Stimulated activated memory B cell treated with anti-CD40 and anti-IgM and Interleukin-4, amounts not matched to agents 10 μg/mL and 1 μg/mL and 100 μg/mL, for 72 hours (primary cell): Measurements from ENCODE around the gene CLDN17.

Experiments
- ATAC-seq: fragments of 150-1000 bp; cut with Tn5 transposase; 2 replicates; pipeline ENCODE4 v1.10.0; 2021
- H3K27ac Mint-ChIP-seq: one replicate; pipeline ENCODE4 v1.8.0; 2022; ENCODE audit warnings: mild to moderate bottlenecking, mixed read lengths
- H3K27me3 Mint-ChIP-seq: one replicate; pipeline ENCODE4 v1.8.0; 2022; ENCODE audit warnings: mixed read lengths
- H3K36me3 Mint-ChIP-seq: one replicate; pipeline ENCODE4 v1.8.0; 2022; ENCODE audit warnings: mixed read lengths
- H3K4me1 Mint-ChIP-seq: one replicate; pipeline ENCODE4 v1.8.0; 2022; ENCODE audit warnings: mixed read lengths
- H3K4me3 Mint-ChIP-seq: one replicate; pipeline ENCODE4 v1.8.0; 2022; ENCODE audit warnings: mild to moderate bottlenecking, moderate library complexity, mixed read lengths
- H3K9me3 Mint-ChIP-seq: one replicate; pipeline ENCODE4 v1.8.0; 2022; ENCODE audit warnings: mixed read lengths

The CLDN17 gene

GRCh38 chr21:30153697-30154340 lies 12.8 kb downstream of the CLDN17 start:
- peaks cover 13% of the 10 kb centered on the region for H3K9me3 Mint-ChIP-seq
- H3K4me1 Mint-ChIP-seq: no peaks in the 10 kb centered on the region
- H3K4me3 Mint-ChIP-seq: no peak overlapping the region
- H3K36me3 Mint-ChIP-seq: no peaks in the 10 kb centered on the region
- no peak overlapping the region for H3K27ac Mint-ChIP-seq
- no peaks in the 10 kb centered on the region for H3K27me3 Mint-ChIP-seq
- ATAC-seq: no peak

- H3K27ac Mint-ChIP-seq: no peak overlapping the region
- no peaks in the 10 kb centered on the region for H3K36me3 Mint-ChIP-seq
- H3K27me3 Mint-ChIP-seq: no peaks in the 10 kb centered on the region
- no peak overlapping the region for H3K4me3 Mint-ChIP-seq
- ATAC-seq: no peak
- peaks cover 13% of the 10 kb centered on the region for H3K9me3 Mint-ChIP-seq
- H3K4me1 Mint-ChIP-seq: no peaks in the 10 kb centered on the region
These were observed 13.8 kb downstream of the CLDN17 start for GRCh38 chr21:30152792-30153191.

- H3K27ac Mint-ChIP-seq: no peak overlapping the region
- no peaks in the 10 kb centered on the region for H3K36me3 Mint-ChIP-seq
- no peaks in the 10 kb centered on the region for H3K27me3 Mint-ChIP-seq
- no peak overlapping the region for H3K4me3 Mint-ChIP-seq
- no peaks in the 10 kb centered on the region for H3K4me1 Mint-ChIP-seq
- peaks cover 5% of the 10 kb centered on the region for H3K9me3 Mint-ChIP-seq
- ATAC-seq: no peak
These were observed 17.7 kb downstream of the CLDN17 start for GRCh38 chr21:30148906-30149305.

GRCh38 chr21:30146558-30147282 lies 19.9 kb downstream of the CLDN17 start:
- no peak overlapping the region for H3K27ac Mint-ChIP-seq

GRCh38 chr21:30138483-30138882 lies 28.1 kb downstream of the CLDN17 start:
- Mint-ChIP-seq H3K27me3 (no peaks in the 10 kb centered on the region), H3K4me3 (no peak overlapping the region), H3K4me1 (no peaks in the 10 kb centered on the region), H3K27ac (no peak overlapping the region), H3K36me3 (no peaks in the 10 kb centered on the region), H3K9me3 (peaks cover 12% of the 10 kb centered on the region)
- ATAC-seq: no peak

More at GRCh38 chr21:30146558-30147282, 19.9 kb downstream of the CLDN17 start:
- H3K4me1 Mint-ChIP-seq: no peaks in the 10 kb centered on the region
- H3K27me3 Mint-ChIP-seq: no peaks in the 10 kb centered on the region
- H3K4me3 Mint-ChIP-seq: no peak overlapping the region
- H3K36me3 Mint-ChIP-seq: no peaks in the 10 kb centered on the region
- peaks cover 9% of the 10 kb centered on the region for H3K9me3 Mint-ChIP-seq
- ATAC-seq: no peak

GRCh38 chr21:30129246-30129645 lies 37.4 kb downstream of the CLDN17 start:
- H3K36me3 Mint-ChIP-seq: no peaks in the 10 kb centered on the region
- no peaks in the 10 kb centered on the region for H3K4me1 Mint-ChIP-seq

GRCh38 chr21:30126576-30126975 lies 40.0 kb downstream of the CLDN17 start:
- no peak for ATAC-seq
- Mint-ChIP-seq H3K27ac (no peak overlapping the region), H3K9me3 (peaks cover 7% of the 10 kb centered on the region), H3K4me1 (no peaks in the 10 kb centered on the region), H3K27me3 (no peaks in the 10 kb centered on the region), H3K4me3 (no peak overlapping the region), H3K36me3 (no peaks in the 10 kb centered on the region)

More at GRCh38 chr21:30129246-30129645, 37.4 kb downstream of the CLDN17 start:
- no peak for ATAC-seq
- Mint-ChIP-seq H3K4me3 (no peak overlapping the region), H3K27ac (no peak overlapping the region), H3K27me3 (no peaks in the 10 kb centered on the region), H3K9me3 (peaks cover 7% of the 10 kb centered on the region)

GRCh38 chr21:30117631-30118030 lies 49.0 kb downstream of the CLDN17 start:
- H3K4me1 Mint-ChIP-seq: no peaks in the 10 kb centered on the region
- H3K27ac Mint-ChIP-seq: no peak overlapping the region
- no peaks in the 10 kb centered on the region for H3K9me3 Mint-ChIP-seq
- H3K27me3 Mint-ChIP-seq: no peaks in the 10 kb centered on the region
- no peak overlapping the region for H3K4me3 Mint-ChIP-seq
- no peaks in the 10 kb centered on the region for H3K36me3 Mint-ChIP-seq
- ATAC-seq: no peak

GRCh38 chr21:30116479-30116878 lies 50.1 kb downstream of the CLDN17 start:
- Mint-ChIP-seq H3K27ac (no peak overlapping the region), H3K4me1 (no peaks in the 10 kb centered on the region), H3K9me3 (peaks cover 2% of the 10 kb centered on the region), H3K27me3 (no peaks in the 10 kb centered on the region), H3K36me3 (no peaks in the 10 kb centered on the region), H3K4me3 (no peak overlapping the region)
- no peak for ATAC-seq
